HepG2 (cell line): ENCODE data around the gene CCDC57. TPM values are rescaled to one million over a fixed set of nuclear protein-coding genes. Genes with fewer than 3 reads are reported as not detected.

ENCODE experiments used
- ARHGAP35 ChIP-seq: sonication (generic); formaldehyde crosslinking; IDR thresholded peaks from 2 replicates; pipeline ENCODE4 v1.9.0; 2022; ENCODE audit warnings: mild to moderate bottlenecking, inconsistent platforms, moderate library complexity, missing genetic modification reagents, borderline replicate concordance
- FLYWCH1 ChIP-seq: sonication (generic); formaldehyde crosslinking; IDR thresholded peaks from 2 replicates; pipeline ENCODE4 v1.8.1; 2023; ENCODE audit warnings: mild to moderate bottlenecking, missing genetic modification reagents
- FUBP1 ChIP-seq: sonication (generic); formaldehyde crosslinking; IDR thresholded peaks from 2 replicates; pipeline ENCODE4 v1.5.1; 2020; ENCODE audit warnings: missing genetic modification reagents, mild to moderate bottlenecking, borderline replicate concordance
- HNF1B ChIP-seq: sonication (generic); formaldehyde crosslinking; IDR thresholded peaks from 2 replicates; pipeline ENCODE4 v1.5.1; 2020; ENCODE audit warnings: mild to moderate bottlenecking, moderate library complexity, missing genetic modification reagents
- HNRNPUL1 ChIP-seq: fragments of 200-400 bp; formaldehyde crosslinking; IDR thresholded peaks from 2 replicates; pipeline ENCODE4 v1.6.1; 2017; ENCODE audit warnings: low read depth, mild to moderate bottlenecking, low read length, moderate library complexity
- KLF15 ChIP-seq: sonication (generic); formaldehyde crosslinking; IDR thresholded peaks from 2 replicates; pipeline ENCODE4 v1.8.1; 2023; ENCODE audit warnings: borderline replicate concordance, mild to moderate bottlenecking, inconsistent platforms, missing genetic modification reagents, mixed read lengths
- MYNN ChIP-seq: sonication (generic); formaldehyde crosslinking; IDR thresholded peaks from 2 replicates; pipeline ENCODE4 v1.4.0; 2020; ENCODE audit warnings: mild to moderate bottlenecking, low read depth, missing genetic modification reagents
- NFE2L2 ChIP-seq: fragments of 150-350 bp; IDR thresholded peaks from 2 replicates; pipeline ENCODE4 v1.6.1; 2014; ENCODE audit warnings: low read length
- NONO ChIP-seq, 2 experiments: fragments of 450-650 bp in 1 of 2; sonication (generic) in 1 of 2; formaldehyde crosslinking in 1 of 2; IDR thresholded peaks in 1 of 2; conservative IDR thresholded peaks in 1 of 2; 2 replicates each; pipeline versions ENCODE4 v1.6.1 to v1.8.0; 2017 to 2022; ENCODE audit warnings: mild to moderate bottlenecking in 1 of 2, missing genetic modification reagents in 1 of 2, moderate library complexity in 1 of 2
- RBFOX2 ChIP-seq: fragments of 200-400 bp; formaldehyde crosslinking; IDR thresholded peaks from 2 replicates; pipeline ENCODE4 v1.6.1; 2017; ENCODE audit warnings: low read depth, mild to moderate bottlenecking, low read length
- SALL2 ChIP-seq: sonication (generic); formaldehyde crosslinking; IDR thresholded peaks from 2 replicates; pipeline ENCODE4 v1.8.1; 2023; ENCODE audit warnings: mild to moderate bottlenecking, missing genetic modification reagents, inconsistent platforms
- SPEN ChIP-seq: sonication (generic); formaldehyde crosslinking; IDR thresholded peaks from 2 replicates; pipeline ENCODE4 v1.5.1; 2020; ENCODE audit warnings: low read depth, mild to moderate bottlenecking, missing genetic modification reagents
- SUZ12 ChIP-seq: fragments of 150-350 bp; IDR thresholded peaks from 2 replicates; pipeline ENCODE4 v1.6.1; 2014; ENCODE audit warnings: low read depth, low read length
- ZBTB7A ChIP-seq: sonication (generic); formaldehyde crosslinking; IDR thresholded peaks from 2 replicates; pipeline ENCODE4 v1.8.0; 2022; ENCODE audit warnings: mild to moderate bottlenecking, missing genetic modification reagents
- ZFP36L1 ChIP-seq: sonication (generic); formaldehyde crosslinking; IDR thresholded peaks from 2 replicates; pipeline ENCODE4 v1.8.0; 2022; ENCODE audit warnings: mild to moderate bottlenecking, missing genetic modification reagents, moderate library complexity
- ZNF205 ChIP-seq: IDR thresholded peaks from 2 replicates; pipeline ENCODE4 v1.6.1; 2018; ENCODE audit warnings: missing biosample characterization, missing genetic modification reagents
- ZNF367 ChIP-seq: sonication (generic); formaldehyde crosslinking; IDR thresholded peaks from 2 replicates; pipeline ENCODE4 v1.4.0; 2020; ENCODE audit warnings: missing genetic modification reagents, borderline replicate concordance
- ZNF546 ChIP-seq: sonication (generic); formaldehyde crosslinking; conservative IDR thresholded peaks from 2 replicates; pipeline ENCODE4 v1.8.1; 2023; ENCODE audit warnings: mild to moderate bottlenecking, missing genetic modification reagents
- ZNF691 ChIP-seq: sonication (generic); formaldehyde crosslinking; IDR thresholded peaks from 2 replicates; pipeline ENCODE4 v1.4.0; 2020; ENCODE audit warnings: missing genetic modification reagents, low read depth, mild to moderate bottlenecking, borderline replicate concordance
- ZNF879 ChIP-seq: sonication (generic); formaldehyde crosslinking; IDR thresholded peaks from 2 replicates; pipeline ENCODE4 v1.8.1; 2023; ENCODE audit warnings: missing genetic modification reagents
- ZSCAN25 ChIP-seq: sonication (generic); formaldehyde crosslinking; IDR thresholded peaks from 2 replicates; pipeline ENCODE4 v1.8.0; 2022; ENCODE audit warnings: mild to moderate bottlenecking, missing genetic modification reagents
- ZXDC ChIP-seq: sonication (generic); formaldehyde crosslinking; IDR thresholded peaks from 2 replicates; pipeline ENCODE4 v1.5.0; 2020; ENCODE audit warnings: mild to moderate bottlenecking, missing genetic modification reagents
- polyA plus RNA-seq, 8 experiments: library from polyadenylated mRNA; depleted of rRNA in 3 of 8; stranded (reverse) in 7 of 8; unstranded in 1 of 8; fragments of >200 nt; fragmentation: Illumina TruSeq in 4 of 8; extraction: Trizol in 4 of 8; gene quantifications; 2 replicates each; pipeline versions ENCODE4 v1.2.1 to v1.2.3, GENCODE V29; 2011 to 2016; ENCODE audit warnings: low read depth in 4 of 8, missing spikeins in 1 of 8, mixed read lengths in 1 of 8; ENCODE audit not compliant: insufficient read depth in 1 of 8
- total RNA-seq, 5 experiments: library from RNA; depleted of rRNA; stranded (reverse); fragments of >200 nt; fragmentation: Illumina TruSeq; extraction: Trizol; gene quantifications; 2 replicates each; pipeline ENCODE4 v1.2.3, GENCODE V29; 2016; ENCODE audit warnings: low read depth in 1 of 5

CCDC57 gene
- total and polyA plus RNA-seq, 2 of the 13 experiments (the other 11 are each of a cell fraction or from before 2014, with no cell fraction given): 59.3 to 59.9 TPM

- TF ChIP-seq FUBP1: no peak
- TF ChIP-seq ZNF691: peak; percentile 71
- TF ChIP-seq ZNF879 (CRISPR knock-in tag): peak; percentile 93
- TF ChIP-seq ZBTB7A (CRISPR knock-in tag): peak; percentile 75
- TF ChIP-seq ZNF205: peak; percentile 40; the same call in 1 of the 2 replicates
- no peak for TF ChIP-seq SUZ12
- no peak; the same call in 1 of the 2 replicates for TF ChIP-seq MYNN (CRISPR knock-in tag)
- peak; percentile 45 for TF ChIP-seq SALL2
- TF ChIP-seq ZSCAN25 (CRISPR knock-in tag): no peak; the same call in 1 of the 2 replicates
- 0 out of 2 replicates have a peak, but pooled peaks have one; percentile 16 for TF ChIP-seq HNF1B (CRISPR knock-in tag)
- no peak for TF ChIP-seq ZNF367 (CRISPR knock-in tag)
- TF ChIP-seq FLYWCH1 (CRISPR knock-in tag): no peak
- TF ChIP-seq ZXDC (CRISPR knock-in tag): no peak; the same call in 1 of the 2 replicates
- TF ChIP-seq NFE2L2: peak; percentile 90
- TF ChIP-seq ZNF546 (CRISPR knock-in tag): no peak
- TF ChIP-seq ARHGAP35: peak; percentile 56
- TF ChIP-seq ZFP36L1 (CRISPR knock-in tag): peak; percentile 66
- no peak; the same call in 1 of the 2 replicates for TF ChIP-seq KLF15 (CRISPR knock-in tag)
- no peak for TF ChIP-seq NONO (IDR thresholded peaks at IDR 0.05)
- TF ChIP-seq NONO (CRISPR knock-in tag; conservative IDR thresholded peaks at IDR 0.05): peak; percentile 40; the same call in 1 of the 2 replicates
- TF ChIP-seq RBFOX2: peak; percentile 71
- no peak for TF ChIP-seq HNRNPUL1
- peak; percentile 88; the same call in 1 of the 2 replicates for TF ChIP-seq SPEN (CRISPR knock-in tag)
Measured at GRCh38 chr17:82217530-82218204, 5.0 kb upstream of the CCDC57 start (continued).
